ENCODE measurements around the gene OOSP2. TPM values are rescaled to one million over a fixed set of nuclear protein-coding genes. Genes with fewer than 3 reads are reported as not detected.

The OOSP2 gene
- total and polyA plus RNA-seq, 4 donors, result not detected

DNA sequence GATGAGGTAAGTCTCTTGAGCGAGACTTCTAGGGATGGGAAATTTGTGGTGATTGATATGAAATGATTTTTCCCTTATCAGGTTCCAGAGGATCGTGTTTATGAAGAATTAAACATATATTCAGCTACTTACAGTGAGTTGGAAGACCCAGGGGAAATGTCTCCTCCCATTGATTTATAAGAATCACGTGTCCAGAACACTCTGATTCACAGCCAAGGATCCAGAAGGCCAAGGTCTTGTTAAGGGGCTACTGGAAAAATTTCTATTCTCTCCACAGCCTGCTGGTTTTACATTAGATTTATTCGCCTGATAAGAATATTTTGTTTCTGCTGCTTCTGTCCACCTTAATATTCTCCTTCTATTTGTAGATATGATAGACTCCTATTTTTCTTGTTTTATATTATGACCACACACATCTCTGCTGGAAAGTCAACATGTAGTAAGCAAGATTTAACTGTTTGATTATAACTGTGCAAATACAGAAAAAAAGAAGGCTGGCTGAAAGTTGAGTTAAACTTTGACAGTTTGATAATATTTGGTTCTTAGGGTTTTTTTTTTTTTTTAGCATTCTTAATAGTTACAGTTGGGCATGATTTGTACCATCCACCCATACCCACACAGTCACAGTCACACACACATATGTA lies 55.4 kb downstream of the OOSP2 start:
- Histone ChIP-seq H3K27ac (ENCODE audit: low read depth in 1 of 2, low read length in 1 of 2) (no peak overlapping the region), H3K36me3 (ENCODE audit: control insufficient read depth in 4 of 4, insufficient read depth in 4 of 4, low read length in 4 of 4) (no peaks in the 10 kb centered on the region), H3K9me3 (ENCODE audit: control insufficient read depth in 4 of 4, insufficient read depth in 3 of 4, low read length in 3 of 4) (no peaks in the 10 kb centered on the region), H3K4me3 (no peak overlapping the region), H3K9ac (ENCODE audit: insufficient read depth in 1 of 2, low read length in 2 of 2) (no peak overlapping the region), H3K4me1 (ENCODE audit: control insufficient read depth in 5 of 5, insufficient read depth in 5 of 5, low read length in 5 of 5) (no peaks in the 10 kb centered on the region), H3K27me3 (ENCODE audit: control insufficient read depth in 3 of 3, insufficient read depth in 3 of 3, low read length in 2 of 3) (no peaks in the 10 kb centered on the region)
- DNase-seq, result no peak
- TF ChIP-seq, protein P1, sequence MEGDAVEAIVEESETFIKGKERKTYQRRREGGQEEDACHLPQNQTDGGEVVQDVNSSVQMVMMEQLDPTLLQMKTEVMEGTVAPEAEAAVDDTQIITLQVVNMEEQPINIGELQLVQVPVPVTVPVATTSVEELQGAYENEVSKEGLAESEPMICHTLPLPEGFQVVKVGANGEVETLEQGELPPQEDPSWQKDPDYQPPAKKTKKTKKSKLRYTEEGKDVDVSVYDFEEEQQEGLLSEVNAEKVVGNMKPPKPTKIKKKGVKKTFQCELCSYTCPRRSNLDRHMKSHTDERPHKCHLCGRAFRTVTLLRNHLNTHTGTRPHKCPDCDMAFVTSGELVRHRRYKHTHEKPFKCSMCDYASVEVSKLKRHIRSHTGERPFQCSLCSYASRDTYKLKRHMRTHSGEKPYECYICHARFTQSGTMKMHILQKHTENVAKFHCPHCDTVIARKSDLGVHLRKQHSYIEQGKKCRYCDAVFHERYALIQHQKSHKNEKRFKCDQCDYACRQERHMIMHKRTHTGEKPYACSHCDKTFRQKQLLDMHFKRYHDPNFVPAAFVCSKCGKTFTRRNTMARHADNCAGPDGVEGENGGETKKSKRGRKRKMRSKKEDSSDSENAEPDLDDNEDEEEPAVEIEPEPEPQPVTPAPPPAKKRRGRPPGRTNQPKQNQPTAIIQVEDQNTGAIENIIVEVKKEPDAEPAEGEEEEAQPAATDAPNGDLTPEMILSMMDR (IDR thresholded peaks at IDR 0.05; ENCODE audit: control extremely low read depth, extremely low read depth), result no peak
- 60 to 80% methylated on average over 4 of the region's 4 CpGs for WGBS, 2 donors
- ATAC-seq (ENCODE audit: insufficient read depth, low FRiP score), result no peak

GRCh38 chr11:60097189-60097588 lies 57.0 kb downstream of the OOSP2 start:
- Histone ChIP-seq H3K9me3 (ENCODE audit: control insufficient read depth in 4 of 4, insufficient read depth in 3 of 4, low read length in 3 of 4) (no peaks in the 10 kb centered on the region), H3K27ac (ENCODE audit: low read depth in 1 of 2, low read length in 1 of 2) (no peak overlapping the region)
- 97 to 98% methylated on average over 1 of the region's 1 CpG for WGBS, 2 donors

More at GRCh38 chr11:60097189-60097588, 57.0 kb downstream of the OOSP2 start:
- TF ChIP-seq, protein P1 (IDR thresholded peaks at IDR 0.05; ENCODE audit: control extremely low read depth, extremely low read depth), result no peak
- ATAC-seq (ENCODE audit: insufficient read depth, low FRiP score), result no peak
- Histone ChIP-seq H3K4me1 (ENCODE audit: control insufficient read depth in 5 of 5, insufficient read depth in 5 of 5, low read length in 5 of 5) (no peaks in the 10 kb centered on the region), H3K27me3 (ENCODE audit: control insufficient read depth in 3 of 3, insufficient read depth in 3 of 3, low read length in 2 of 3) (no peaks in the 10 kb centered on the region), H3K4me3 (no peak overlapping the region), H3K36me3 (ENCODE audit: control insufficient read depth in 4 of 4, insufficient read depth in 4 of 4, low read length in 4 of 4) (no peaks in the 10 kb centered on the region), H3K9ac (ENCODE audit: insufficient read depth in 1 of 2, low read length in 2 of 2) (no peak overlapping the region)
- DNase-seq, result no peak

Other genes starting within 250 kb of the OOSP2 start
- gene MRPL16, start 229.6 kb upstream of the OOSP2 start, total RNA-seq, result 10 to 100 TPM; 38.2 to 39.4 TPM
- gene MRPL16, start 229.6 kb upstream of the OOSP2 start, polyA plus RNA-seq, result 10 to 100 TPM; 40.9 to 54.1 TPM
- not detected for gene CBLIF, start 194.9 kb upstream of the OOSP2 start, total RNA-seq
- not detected for gene CBLIF, start 194.9 kb upstream of the OOSP2 start, polyA plus RNA-seq
- gene TCN1, start 173.9 kb upstream of the OOSP2 start, total RNA-seq, result 1 to 10 TPM; 3.0 to 4.4 TPM
- gene TCN1, start 173.9 kb upstream of the OOSP2 start, polyA plus RNA-seq, result 1 to 10 TPM in 1 of 2 donors, under 1 TPM in 1; 0.43 to 4.9 TPM
- gene OOSP3, start 161.6 kb upstream of the OOSP2 start, total RNA-seq, result not detected
- under 1 TPM; 0.08 to 0.14 TPM for gene OOSP3, start 161.6 kb upstream of the OOSP2 start, polyA plus RNA-seq
- gene OOSP1, start 102.0 kb upstream of the OOSP2 start, total RNA-seq, result not detected
- not detected for gene OOSP1, start 102.0 kb upstream of the OOSP2 start, polyA plus RNA-seq
- under 1 TPM in 1 of 2 donors, not detected in 1; 0.40 TPM for gene OOSP4A, start 76.4 kb upstream of the OOSP2 start, total RNA-seq
- not detected for gene OOSP4A, start 76.4 kb upstream of the OOSP2 start, polyA plus RNA-seq
- gene OOSP4B, start 23.2 kb upstream of the OOSP2 start, total RNA-seq, result not detected
- not detected for gene OOSP4B, start 23.2 kb upstream of the OOSP2 start, polyA plus RNA-seq
- gene MS4A3, start 16.3 kb downstream of the OOSP2 start, total RNA-seq, result 1 to 10 TPM in 1 of 2 donors, under 1 TPM in 1; 0.25 to 6.6 TPM
- gene MS4A3, start 16.3 kb downstream of the OOSP2 start, polyA plus RNA-seq, result 1 to 10 TPM in 1 of 2 donors, under 1 TPM in 1; 0.20 to 2.6 TPM
- 1 to 10 TPM in 1 of 2 donors, under 1 TPM in 1; 0.57 to 8.5 TPM for gene MS4A2, start 48.3 kb downstream of the OOSP2 start, total RNA-seq
- under 1 TPM; 0.23 to 0.69 TPM for gene MS4A2, start 48.3 kb downstream of the OOSP2 start, polyA plus RNA-seq
- 100 to 1,000 TPM in 1 of 2 donors, 10 to 100 TPM in 1; 79.7 to 106 TPM for gene MS4A6A, start 142.7 kb downstream of the OOSP2 start, total RNA-seq
- 100 to 1,000 TPM in 1 of 2 donors, 10 to 100 TPM in 1; 36.2 to 163 TPM for gene MS4A6A, start 142.7 kb downstream of the OOSP2 start, polyA plus RNA-seq
- 1 to 10 TPM; 1.8 to 3.9 TPM for gene MS4A4E, start 202.7 kb downstream of the OOSP2 start, total RNA-seq
- under 1 TPM; 0.33 to 0.77 TPM for gene MS4A4E, start 202.7 kb downstream of the OOSP2 start, polyA plus RNA-seq
- gene MS4A4A, start 240.3 kb downstream of the OOSP2 start, total RNA-seq, result 10 to 100 TPM; 11.1 to 50.0 TPM
- 100 to 1,000 TPM in 1 of 2 donors, 10 to 100 TPM in 1; 15.6 to 155 TPM for gene MS4A4A, start 240.3 kb downstream of the OOSP2 start, polyA plus RNA-seq